Lung (tissue), 12 donors: ENCODE data around the gene EEIG1. TPM values are rescaled to one million over a fixed set of nuclear protein-coding genes. Genes with fewer than 3 reads are reported as not detected.

Source experiments
- ATAC-seq: fragments of 200-7000 bp; cut with Tn5 transposase; one replicate; pipeline ENCODE4 v1.9.1; 2020; ENCODE audit warnings: moderate number of reproducible peaks; ENCODE audit not compliant: insufficient read depth, low FRiP score
- DNase-seq, 3 donors: peaks; one replicate each; pipeline ENCODE4 v3.0.0-alpha.2; 2013 to 2017
- H3K27ac ChIP-seq, 2 donors: one replicate each; pipeline ENCODE4 v1.5.1; 2013; ENCODE audit warnings: mild to moderate bottlenecking in 2 of 2, moderate library complexity in 2 of 2, control low read depth in 1 of 2, inconsistent platforms in 1 of 2, low read depth in 1 of 2, low read length in 1 of 2
- H3K27me3 ChIP-seq, 3 donors: one replicate each; pipeline ENCODE4 v1.5.1; 2013; ENCODE audit warnings: low read length in 2 of 3; ENCODE audit not compliant: control insufficient read depth in 3 of 3, insufficient read depth in 3 of 3
- H3K36me3 ChIP-seq, 4 donors: one replicate each; pipeline ENCODE4 v1.5.1; 2013; ENCODE audit warnings: low read length in 4 of 4, mild to moderate bottlenecking in 1 of 4, moderate library complexity in 1 of 4; ENCODE audit not compliant: control insufficient read depth in 4 of 4, insufficient read depth in 4 of 4
- H3K4me1 ChIP-seq, 5 donors: one replicate each; pipeline ENCODE4 v1.5.1; 2013; ENCODE audit warnings: low read length in 5 of 5, mild to moderate bottlenecking in 2 of 5, moderate library complexity in 1 of 5; ENCODE audit not compliant: control insufficient read depth in 5 of 5, insufficient read depth in 5 of 5
- H3K4me3 ChIP-seq: one replicate; pipeline ENCODE4 v1.5.1; 2013; ENCODE audit warnings: mild to moderate bottlenecking, control low read depth, moderate library complexity
- H3K9ac ChIP-seq, 2 donors: one replicate each; pipeline ENCODE4 v1.5.1; 2013; ENCODE audit warnings: low read length in 2 of 2, control low read depth in 1 of 2; ENCODE audit not compliant: insufficient read depth in 1 of 2
- H3K9me3 ChIP-seq, 4 donors: one replicate each; pipeline ENCODE4 v1.5.1; 2013; ENCODE audit warnings: low read length in 3 of 4, mild to moderate bottlenecking in 1 of 4, moderate library complexity in 1 of 4; ENCODE audit not compliant: control insufficient read depth in 4 of 4, insufficient read depth in 3 of 4
- CTCF ChIP-seq: IDR thresholded peaks from 2 replicates; pipeline ENCODE4 v1.5.1; 2012; ENCODE audit warnings: mild to moderate bottlenecking; ENCODE audit errors: control extremely low read depth, extremely low read depth
- WGBS, 2 donors: extraction: QIAGEN DNeasy Blood & Tissue Kit; methylation state at CpG; one replicate each; pipeline ENCODE4 v1.1.7; 2013; 5-methylcytosine and 5-hydroxymethylcytosine counted together
- polyA plus RNA-seq, 2 donors: library from polyadenylated mRNA; stranded (reverse); fragments of 200-250 nt; gene quantifications; one replicate each; pipeline ENCODE4 v1.2.1, GENCODE V29; 2013
- total RNA-seq, 2 donors: library from RNA; depleted of rRNA in 1 of 2; stranded (reverse); fragments of >200 nt in 1 of 2; gene quantifications; one replicate each; pipeline ENCODE4 v1.2.1, GENCODE V29; 2014 to 2021
- donor health status: control.
- donor health status: control.
- donor health status: Bipolar disorder and iron deficiency.
- donor health status: healthy.
- donor health status: DM: yes; HTN: yes; CAD: no.

The EEIG1 gene
- total and polyA plus RNA-seq, 4 donors = 13.4 to 66.5 (median 32.7) TPM

- Histone ChIP-seq H3K9me3 (no peaks in the 10 kb centered on the region), H3K27ac (peak overlapping the region in 1 of 2 donors; percentile 85), H3K9ac (no peak overlapping the region), H3K36me3 (peaks cover 0 to 3% (median 0%) of the 10 kb centered on the region in 4 donors), H3K27me3 (no peaks in the 10 kb centered on the region), H3K4me3 (no peak overlapping the region), H3K4me1 (peaks cover 9 to 82% (median 34%) of the 10 kb centered on the region in 5 donors)
- no peak for ATAC-seq
- no peak for TF ChIP-seq CTCF
- WGBS, 2 donors = 67 to 89% methylated on average over 6 of the region's 6 CpGs
- DNase-seq = no peak
Measured at GRCh38 chr9:127976498-127976897, 4.3 kb downstream of the EEIG1 start.

GRCh38 chr9:127975376-127976315, 5.1 kb downstream of the EEIG1 start:
- Histone ChIP-seq H3K4me3 (no peak overlapping the region), H3K27ac (peak overlapping the region in 1 of 2 donors; percentile 61), H3K4me1 (peaks cover 9 to 86% (median 36%) of the 10 kb centered on the region in 5 donors), H3K27me3 (no peaks in the 10 kb centered on the region), H3K9me3 (no peaks in the 10 kb centered on the region), H3K9ac (no peak overlapping the region), H3K36me3 (peaks cover 0 to 3% (median 0%) of the 10 kb centered on the region in 4 donors)
- ATAC-seq (no peak), DNase-seq (no peak)
- TF ChIP-seq CTCF = no peak
- 80 to 86% methylated on average over 10 of the region's 10 CpGs for WGBS, 2 donors

GRCh38 chr9:127974769-127975261, 6.0 kb downstream of the EEIG1 start:
- no peak for TF ChIP-seq CTCF
- 60 to 84% methylated on average over 10 of the region's 10 CpGs for WGBS, 2 donors
- no peak overlapping the region for H3K4me3 ChIP-seq

More at GRCh38 chr9:127974769-127975261, 6.0 kb downstream of the EEIG1 start:
- ATAC-seq = no peak
- Histone ChIP-seq H3K27me3 (no peaks in the 10 kb centered on the region), H3K9ac (no peak overlapping the region), H3K36me3 (peaks cover 0 to 3% (median 0%) of the 10 kb centered on the region in 4 donors), H3K9me3 (no peaks in the 10 kb centered on the region), H3K4me1 (peaks cover 9 to 93% (median 38%) of the 10 kb centered on the region in 5 donors), H3K27ac (peak overlapping the region in 1 of 2 donors; percentile 36)
- no peak for DNase-seq
